ENCODE data around the gene SFR1. TPM values are rescaled to one million over a fixed set of nuclear protein-coding genes. Genes with fewer than 3 reads are reported as not detected.

The SFR1 gene
- polyA plus RNA-seq, 1 donor (not counting 4 experiments of a cell fraction or from before 2014, with no cell fraction given) = 10.4 TPM

DNA sequence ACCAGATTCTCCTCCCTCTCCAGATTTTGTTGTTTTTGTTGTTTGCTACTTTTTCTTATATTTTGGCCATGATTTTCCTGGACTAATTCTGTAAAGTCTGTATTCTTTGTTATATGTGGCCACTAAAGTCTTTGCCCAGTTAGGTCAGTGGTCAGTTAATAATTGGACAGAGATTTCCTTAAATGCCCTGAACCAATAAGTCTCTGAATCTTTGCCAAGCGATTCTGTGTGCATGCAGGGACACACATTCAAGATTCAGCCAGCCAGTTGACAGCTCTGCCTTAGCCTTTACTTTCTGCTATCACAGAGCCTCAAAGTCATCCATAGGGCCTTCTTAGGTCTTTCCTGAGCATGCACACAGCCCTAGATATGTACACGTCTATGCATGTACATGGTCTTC lies 25.3 kb upstream of the SFR1 start:
- Histone ChIP-seq H3K4me3 (ENCODE audit: control insufficient read depth in 2 of 3, extremely low read depth in 1 of 3, insufficient read depth in 2 of 3, low read depth in 1 of 3, low read length in 3 of 3) (no peak overlapping the region), H3K9ac (ENCODE audit: control insufficient read depth, extremely low read depth, insufficient read depth, low read length) (no peak overlapping the region), H3K36me3 (ENCODE audit: control insufficient read depth in 2 of 2, extremely low read depth in 1 of 2, insufficient read depth in 2 of 2, low read length in 2 of 2) (no peaks in the 10 kb centered on the region), H4K20me1 (ENCODE audit: control insufficient read depth, extremely low read depth, insufficient read depth, low read length) (no peaks in the 10 kb centered on the region), H2AFZ (ENCODE audit: control insufficient read depth, low read length) (no peak overlapping the region), H3K79me2 (ENCODE audit: control insufficient read depth, insufficient read depth, low read length) (no peaks in the 10 kb centered on the region), H3K4me1 (ENCODE audit: control insufficient read depth, extremely low read depth, insufficient read depth, low read length) (peaks cover 34% of the 10 kb centered on the region), H3K27me3 (ENCODE audit: control insufficient read depth, extremely low read depth, insufficient read depth, low read length) (no peaks in the 10 kb centered on the region), H3K9me3 (ENCODE audit: control insufficient read depth, low read depth, low read length) (peaks cover 18% of the 10 kb centered on the region), H3K9me1 (ENCODE audit: control insufficient read depth, extremely low read depth, insufficient read depth, low read length) (no peaks in the 10 kb centered on the region), H3K27ac (ENCODE audit: control insufficient read depth, insufficient read depth, low read length) (no peak overlapping the region), H3K4me2 (ENCODE audit: control insufficient read depth, extremely low read depth, insufficient read depth, low read depth, low read length) (no peak overlapping the region)
- FAIRE-seq = peak; percentile 23
- TF ChIP-seq, protein P1, sequence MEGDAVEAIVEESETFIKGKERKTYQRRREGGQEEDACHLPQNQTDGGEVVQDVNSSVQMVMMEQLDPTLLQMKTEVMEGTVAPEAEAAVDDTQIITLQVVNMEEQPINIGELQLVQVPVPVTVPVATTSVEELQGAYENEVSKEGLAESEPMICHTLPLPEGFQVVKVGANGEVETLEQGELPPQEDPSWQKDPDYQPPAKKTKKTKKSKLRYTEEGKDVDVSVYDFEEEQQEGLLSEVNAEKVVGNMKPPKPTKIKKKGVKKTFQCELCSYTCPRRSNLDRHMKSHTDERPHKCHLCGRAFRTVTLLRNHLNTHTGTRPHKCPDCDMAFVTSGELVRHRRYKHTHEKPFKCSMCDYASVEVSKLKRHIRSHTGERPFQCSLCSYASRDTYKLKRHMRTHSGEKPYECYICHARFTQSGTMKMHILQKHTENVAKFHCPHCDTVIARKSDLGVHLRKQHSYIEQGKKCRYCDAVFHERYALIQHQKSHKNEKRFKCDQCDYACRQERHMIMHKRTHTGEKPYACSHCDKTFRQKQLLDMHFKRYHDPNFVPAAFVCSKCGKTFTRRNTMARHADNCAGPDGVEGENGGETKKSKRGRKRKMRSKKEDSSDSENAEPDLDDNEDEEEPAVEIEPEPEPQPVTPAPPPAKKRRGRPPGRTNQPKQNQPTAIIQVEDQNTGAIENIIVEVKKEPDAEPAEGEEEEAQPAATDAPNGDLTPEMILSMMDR (optimal IDR thresholded peaks at IDR 0.05 in 1 of 3, IDR thresholded peaks at IDR 0.05 in 1 of 3, conservative IDR thresholded peaks at IDR 0.05 in 1 of 3; ENCODE audit: extremely low read depth in 1 of 3, insufficient read depth in 2 of 3, low read length in 3 of 3) = no peak
- no peak for TF ChIP-seq EZH2 (IDR thresholded peaks at IDR 0.05; ENCODE audit: low read length)
- no peak for DNase-seq (ENCODE audit: low read depth, low spot score)
- dilution Hi-C loops (cut with MboI; ENCODE audit: extremely low pct_ligation_motif_present, low sequenced_read_pairs) = no loop called here

DNA sequence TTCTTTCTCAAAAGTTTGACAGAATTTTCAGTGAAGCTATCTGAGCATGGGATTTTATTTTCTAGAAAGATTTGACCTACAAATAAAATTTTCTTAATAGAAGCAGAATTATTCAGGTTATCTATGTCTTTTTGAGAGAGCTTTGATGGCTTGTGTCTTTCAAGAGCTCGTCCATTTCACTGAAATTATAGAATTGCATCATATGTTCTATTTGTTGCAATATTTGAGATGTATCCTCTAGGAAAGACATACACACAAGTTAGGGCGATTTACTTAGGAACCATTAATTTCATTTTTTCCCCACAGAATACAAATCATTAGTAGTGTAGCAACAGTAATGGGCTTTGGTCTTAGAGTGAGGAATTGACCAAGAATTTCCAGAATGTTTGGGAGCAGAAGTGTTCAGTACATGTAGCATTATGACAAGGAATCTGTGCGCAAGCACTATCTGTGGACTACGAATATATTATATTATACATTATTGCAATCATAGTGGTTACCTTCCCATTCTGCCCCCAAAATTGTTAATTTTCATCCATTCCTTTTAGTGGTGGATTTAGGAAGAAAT lies 23.5 kb upstream of the SFR1 start:
- H3K27ac ChIP-seq (ENCODE audit: control insufficient read depth, insufficient read depth, low read length) = peak overlapping the region; percentile 86
- no peaks in the 10 kb centered on the region for H3K27me3 ChIP-seq (ENCODE audit: control insufficient read depth, extremely low read depth, insufficient read depth, low read length)
- no peaks in the 10 kb centered on the region for H3K79me2 ChIP-seq (ENCODE audit: control insufficient read depth, insufficient read depth, low read length)
- FAIRE-seq = peak; percentile 44
- H3K9me3 ChIP-seq (ENCODE audit: control insufficient read depth, low read depth, low read length) = peaks cover 12% of the 10 kb centered on the region
- no peaks in the 10 kb centered on the region for H3K9me1 ChIP-seq (ENCODE audit: control insufficient read depth, extremely low read depth, insufficient read depth, low read length)
- no peak overlapping the region for H3K4me2 ChIP-seq (ENCODE audit: control insufficient read depth, extremely low read depth, insufficient read depth, low read depth, low read length)
- TF ChIP-seq, protein P1 (optimal IDR thresholded peaks at IDR 0.05 in 1 of 3, IDR thresholded peaks at IDR 0.05 in 1 of 3, conservative IDR thresholded peaks at IDR 0.05 in 1 of 3; ENCODE audit: extremely low read depth in 1 of 3, insufficient read depth in 2 of 3, low read length in 3 of 3) = no peak
- TF ChIP-seq EZH2 (IDR thresholded peaks at IDR 0.05; ENCODE audit: low read length) = no peak
- H3K4me1 ChIP-seq (ENCODE audit: control insufficient read depth, extremely low read depth, insufficient read depth, low read length) = peaks cover 19% of the 10 kb centered on the region
- peak overlapping the region; percentile 38 for H2AFZ ChIP-seq (ENCODE audit: control insufficient read depth, low read length)
- no peaks in the 10 kb centered on the region for H4K20me1 ChIP-seq (ENCODE audit: control insufficient read depth, extremely low read depth, insufficient read depth, low read length)
- dilution Hi-C loops (cut with MboI; ENCODE audit: extremely low pct_ligation_motif_present, low sequenced_read_pairs) = no loop called here
- H3K9ac ChIP-seq (ENCODE audit: control insufficient read depth, extremely low read depth, insufficient read depth, low read length) = no peak overlapping the region
- no peaks in the 10 kb centered on the region for H3K36me3 ChIP-seq (ENCODE audit: control insufficient read depth in 2 of 2, extremely low read depth in 1 of 2, insufficient read depth in 2 of 2, low read length in 2 of 2)
- H3K4me3 ChIP-seq (ENCODE audit: control insufficient read depth in 2 of 3, extremely low read depth in 1 of 3, insufficient read depth in 2 of 3, low read depth in 1 of 3, low read length in 3 of 3) = no peak overlapping the region
- no peak for DNase-seq (ENCODE audit: low read depth, low spot score)
